HCT116 (cell line): ENCODE data around the gene DCDC2C. TPM values are rescaled to one million over a fixed set of nuclear protein-coding genes. Genes with fewer than 3 reads are reported as not detected.

Experiments
- ATAC-seq: fragments of 200-7000 bp; cut with Tn5 transposase; 2 replicates; pipeline ENCODE4 v1.9.1; 2020; ENCODE audit warnings: mild to moderate bottlenecking, moderate library complexity
- BruUV-seq: library from RNA; stranded (reverse); fragments of 400-500 nt; replicated peaks from 2 replicates; lab custom pipeline; 2021; lab: Mats Ljungman, UMichigan
- CTCF ChIA-PET: fragments of 300-600 bp; sonication (Branson Sonifier 250); formaldehyde crosslinking; loops from one replicate; lab custom pipeline; 2021; ENCODE audit warnings: antibody characterized with exemption; lab: Charles Lee
- POLR2A ChIA-PET: fragments of 300-600, 350-600 bp; sonication (Branson Sonifier 250); formaldehyde crosslinking; loops from one replicate; lab custom pipeline; 2021; ENCODE audit warnings: antibody characterized with exemption; lab: Charles Lee
- RAD21 ChIA-PET, 2 experiments: fragments of 300-600 bp; sonication (Branson Sonifier 250); formaldehyde crosslinking; loops; one replicate each; lab custom pipeline; 2023; ENCODE audit warnings: low total read pairs in 2 of 2; ENCODE audit not compliant: uncharacterized antibody in 2 of 2, unreplicated experiment in 2 of 2, low non-redundant PET in 1 of 2; lab: Charles Lee
- DNase-seq: peaks from one replicate; pipeline ENCODE4 v3.0.0-alpha.2; 2010; ENCODE audit warnings: low read depth, low spot score
- H2AFZ ChIP-seq: fragments of 200-600 bp; shearing (Covaris generic), sonication (generic); 2 replicates; pipeline ENCODE4 v1.6.1; 2017; ENCODE audit warnings: low read depth, mixed run types, mixed read lengths, antibody characterized with exemption, low read length; ENCODE audit not compliant: poor library complexity, severe bottlenecking
- H3K27ac ChIP-seq: 2 replicates; pipeline ENCODE4 v1.5.1; 2012; ENCODE audit warnings: low read depth, low read length
- H3K27me3 ChIP-seq: fragments of 200-600 bp; sonication (generic); 2 replicates; pipeline ENCODE4 v1.6.1; 2016; ENCODE audit warnings: mixed run types, low read length, mixed read lengths; ENCODE audit not compliant: insufficient read depth
- H3K36me3 ChIP-seq, 2 experiments: fragments of 200-500 bp in 1 of 2; fragments of 200-600 bp in 1 of 2; sonication (Bioruptor generic) in 1 of 2; sonication (generic) in 1 of 2; 2 replicates each; pipeline versions ENCODE4 v1.5.1 to v1.6.1; 2014 to 2016; ENCODE audit warnings: low read length in 2 of 2, inconsistent platforms in 1 of 2, mixed read lengths in 1 of 2, mixed run types in 1 of 2; ENCODE audit not compliant: insufficient read depth in 2 of 2, control insufficient read depth in 1 of 2
- H3K4me1 ChIP-seq, 2 experiments: fragments of 200-600 bp in 1 of 2; sonication (generic) in 1 of 2; 2 replicates each; pipeline versions ENCODE4 v1.5.1 to v1.6.1; 2012 to 2017; ENCODE audit warnings: low read length in 2 of 2, inconsistent platforms in 1 of 2, mild to moderate bottlenecking in 1 of 2, mixed read lengths in 1 of 2, mixed run types in 1 of 2, moderate library complexity in 1 of 2; ENCODE audit not compliant: insufficient read depth in 2 of 2, control insufficient read depth in 1 of 2
- H3K4me2 ChIP-seq: fragments of 200-600 bp; sonication (generic); 2 replicates; pipeline ENCODE4 v1.6.1; 2017; ENCODE audit warnings: mixed run types, low read length, mixed read lengths
- H3K4me3 ChIP-seq, 2 experiments: fragments of 200-600 bp in 1 of 2; sonication (generic) in 1 of 2; replicated peaks in 1 of 2; 2 replicates each; pipeline ENCODE4 v1.5.1; 2011 to 2016; ENCODE audit warnings: low read length in 2 of 2, control low read depth in 1 of 2, low read depth in 1 of 2, mild to moderate bottlenecking in 1 of 2, mixed read lengths in 1 of 2, mixed run types in 1 of 2
- H3K79me2 ChIP-seq: fragments of 200-600 bp; sonication (generic); 2 replicates; pipeline ENCODE4 v1.6.1; 2017; ENCODE audit warnings: mild to moderate bottlenecking, mixed run types, low read length, moderate library complexity, mixed read lengths; ENCODE audit not compliant: insufficient read depth
- H3K9ac ChIP-seq: fragments of 200-600 bp; sonication (generic); 2 replicates; pipeline ENCODE4 v1.6.1; 2016; ENCODE audit warnings: low read length, mixed read lengths
- H3K9me2 ChIP-seq: fragments of 200-600 bp; sonication (generic), shearing (Covaris generic); 2 replicates; pipeline ENCODE4 v1.6.1; 2017; ENCODE audit warnings: mixed run types, mild to moderate bottlenecking, moderate library complexity; ENCODE audit not compliant: insufficient read depth
- H3K9me3 ChIP-seq, 2 experiments: fragments of 200-500 bp in 1 of 2; fragments of 200-600 bp in 1 of 2; sonication (Bioruptor generic) in 1 of 2; sonication (generic) in 1 of 2; 2 replicates each; pipeline ENCODE4 v1.6.1; 2014 to 2017; ENCODE audit warnings: low read length in 2 of 2, mixed read lengths in 2 of 2, inconsistent platforms in 1 of 2, low read depth in 1 of 2, mild to moderate bottlenecking in 1 of 2, mixed run types in 1 of 2, moderate library complexity in 1 of 2; ENCODE audit not compliant: control insufficient read depth in 1 of 2, insufficient read depth in 1 of 2
- H4K20me1 ChIP-seq: fragments of 200-600 bp; sonication (generic), shearing (Covaris generic); 2 replicates; pipeline ENCODE4 v1.6.1; 2017; ENCODE audit warnings: mixed run types, mild to moderate bottlenecking, moderate library complexity; ENCODE audit not compliant: insufficient read depth
- RAD21 ChIP-seq: IDR thresholded peaks from 2 replicates; pipeline ENCODE4 v1.6.1; 2012; ENCODE audit warnings: low read depth, mild to moderate bottlenecking
- SRF ChIP-seq: IDR thresholded peaks from 2 replicates; pipeline ENCODE4 v1.6.1; 2012; ENCODE audit warnings: low read depth
- TCF7L2 ChIP-seq: IDR thresholded peaks from 2 replicates; pipeline ENCODE4 v1.7.0; 2011; ENCODE audit warnings: borderline replicate concordance, inconsistent platforms; ENCODE audit not compliant: insufficient read depth, insufficient read length; ENCODE audit errors: extremely low read depth
- YY1 ChIP-seq: IDR thresholded peaks from 2 replicates; pipeline ENCODE4 v1.6.1; 2011; ENCODE audit warnings: low read length, low read depth, moderate library complexity, mild to moderate bottlenecking; ENCODE audit not compliant: insufficient replicate concordance; ENCODE audit errors: extremely low read depth
- ZFX ChIP-seq: fragments of 450-650 bp; IDR thresholded peaks from 2 replicates; pipeline ENCODE4 v1.6.1; 2017
- ZNF274 ChIP-seq: fragments of 200-500 bp; sonication (Bioruptor generic); IDR thresholded peaks from 2 replicates; pipeline ENCODE4 v1.6.1; 2014; ENCODE audit warnings: mild to moderate bottlenecking, low read depth, low read length, inconsistent platforms
- intact Hi-C: fragments of 100-400 bp; cut with micrococcal nuclease; formaldehyde crosslinking; loops from 2 replicates; pipeline ENCODE4 v1.10.0; 2022
- total RNA-seq: library from RNA; stranded (reverse); gene quantifications from one replicate; pipeline ENCODE4 v1.2.1, GENCODE V29; 2021; ENCODE audit not compliant: unreplicated experiment
- TF ChIP-seq, protein P1 (sequence below): IDR thresholded peaks from 2 replicates; pipeline ENCODE4 v1.6.1; 2012; ENCODE audit warnings: low read depth
- TF ChIP-seq, protein P2 (sequence below): IDR thresholded peaks from 2 replicates; pipeline ENCODE4 v1.6.1; 2012

Gene DCDC2C
- total RNA-seq, 1 experiment from 2014 or later, result not detected

- TF ChIP-seq, protein P1, sequence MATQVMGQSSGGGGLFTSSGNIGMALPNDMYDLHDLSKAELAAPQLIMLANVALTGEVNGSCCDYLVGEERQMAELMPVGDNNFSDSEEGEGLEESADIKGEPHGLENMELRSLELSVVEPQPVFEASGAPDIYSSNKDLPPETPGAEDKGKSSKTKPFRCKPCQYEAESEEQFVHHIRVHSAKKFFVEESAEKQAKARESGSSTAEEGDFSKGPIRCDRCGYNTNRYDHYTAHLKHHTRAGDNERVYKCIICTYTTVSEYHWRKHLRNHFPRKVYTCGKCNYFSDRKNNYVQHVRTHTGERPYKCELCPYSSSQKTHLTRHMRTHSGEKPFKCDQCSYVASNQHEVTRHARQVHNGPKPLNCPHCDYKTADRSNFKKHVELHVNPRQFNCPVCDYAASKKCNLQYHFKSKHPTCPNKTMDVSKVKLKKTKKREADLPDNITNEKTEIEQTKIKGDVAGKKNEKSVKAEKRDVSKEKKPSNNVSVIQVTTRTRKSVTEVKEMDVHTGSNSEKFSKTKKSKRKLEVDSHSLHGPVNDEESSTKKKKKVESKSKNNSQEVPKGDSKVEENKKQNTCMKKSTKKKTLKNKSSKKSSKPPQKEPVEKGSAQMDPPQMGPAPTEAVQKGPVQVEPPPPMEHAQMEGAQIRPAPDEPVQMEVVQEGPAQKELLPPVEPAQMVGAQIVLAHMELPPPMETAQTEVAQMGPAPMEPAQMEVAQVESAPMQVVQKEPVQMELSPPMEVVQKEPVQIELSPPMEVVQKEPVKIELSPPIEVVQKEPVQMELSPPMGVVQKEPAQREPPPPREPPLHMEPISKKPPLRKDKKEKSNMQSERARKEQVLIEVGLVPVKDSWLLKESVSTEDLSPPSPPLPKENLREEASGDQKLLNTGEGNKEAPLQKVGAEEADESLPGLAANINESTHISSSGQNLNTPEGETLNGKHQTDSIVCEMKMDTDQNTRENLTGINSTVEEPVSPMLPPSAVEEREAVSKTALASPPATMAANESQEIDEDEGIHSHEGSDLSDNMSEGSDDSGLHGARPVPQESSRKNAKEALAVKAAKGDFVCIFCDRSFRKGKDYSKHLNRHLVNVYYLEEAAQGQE, result no peak
- TF ChIP-seq, protein P2, sequence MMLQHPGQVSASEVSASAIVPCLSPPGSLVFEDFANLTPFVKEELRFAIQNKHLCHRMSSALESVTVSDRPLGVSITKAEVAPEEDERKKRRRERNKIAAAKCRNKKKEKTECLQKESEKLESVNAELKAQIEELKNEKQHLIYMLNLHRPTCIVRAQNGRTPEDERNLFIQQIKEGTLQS, result no peak
- no peak for TF ChIP-seq RAD21
- TF ChIP-seq ZNF274, result no peak
- no peak for TF ChIP-seq ZFX
- TF ChIP-seq YY1, result no peak
- TF ChIP-seq TCF7L2, result no peak
- TF ChIP-seq SRF, result no peak
- TF ChIP-seq, all 23 proteins: peak for 0
- Histone ChIP-seq H3K9me2 (no peaks in the 10 kb centered on the region), H2AFZ (no peak overlapping the region), H3K4me2 (no peak overlapping the region), H4K20me1 (no peaks in the 10 kb centered on the region), H3K9ac (no peak overlapping the region), H3K27ac (no peak overlapping the region), H3K9me3 (no peaks in the 10 kb centered on the region), H3K79me2 (no peaks in the 10 kb centered on the region), H3K27me3 (no peaks in the 10 kb centered on the region), H3K4me3 (no peak overlapping the region), H3K4me1 (peaks cover 0 to 5% of the 10 kb centered on the region in 2 experiments; a peak in 2 of 4 replicates), H3K36me3 (no peaks in the 10 kb centered on the region)
- POLR2A ChIA-PET, result no interaction called here
- DNase-seq, result no peak
- RAD21 ChIA-PET, result no interaction called here
- no peak for ATAC-seq
- CTCF ChIA-PET, result no interaction called here
- intact Hi-C loops, result loop anchor here (5.0 to 10.0 kb wide), 3 partner anchors 119 to 812 kb away; no protein-coding TSS in a partner anchor
- no TSS peak for BruUV-seq
Measured at GRCh38 chr2:3654011-3654410, 49.4 kb upstream of the DCDC2C start.
